ENCODE data around the gene TP63.

Gene TP63

DNA sequence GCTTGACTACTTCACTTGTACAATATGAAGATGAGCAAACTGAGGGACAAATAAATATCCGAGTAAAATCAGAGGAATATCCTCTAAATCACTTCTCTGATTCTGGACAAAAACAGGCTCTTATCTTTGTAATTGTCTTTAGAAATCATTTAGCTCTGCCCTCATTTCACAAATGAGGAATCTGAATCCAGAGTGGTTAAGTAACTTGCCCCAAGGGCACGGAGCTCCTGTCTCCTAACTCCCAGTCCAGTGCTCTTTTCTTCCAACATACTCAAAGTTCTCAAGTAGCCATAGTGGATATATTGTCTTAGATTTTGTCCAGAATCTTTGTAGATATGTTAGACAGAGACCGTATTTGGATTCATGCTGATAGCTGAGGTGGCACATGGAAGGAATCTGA is 156.0 kb downstream of the TP63 start:
- H3K27ac ChIP-seq: no peak overlapping the region
- no peak for TF ChIP-seq ZFX (IDR thresholded peaks at IDR 0.05; ENCODE audit: borderline replicate concordance)
- TF ChIP-seq, protein P1, sequence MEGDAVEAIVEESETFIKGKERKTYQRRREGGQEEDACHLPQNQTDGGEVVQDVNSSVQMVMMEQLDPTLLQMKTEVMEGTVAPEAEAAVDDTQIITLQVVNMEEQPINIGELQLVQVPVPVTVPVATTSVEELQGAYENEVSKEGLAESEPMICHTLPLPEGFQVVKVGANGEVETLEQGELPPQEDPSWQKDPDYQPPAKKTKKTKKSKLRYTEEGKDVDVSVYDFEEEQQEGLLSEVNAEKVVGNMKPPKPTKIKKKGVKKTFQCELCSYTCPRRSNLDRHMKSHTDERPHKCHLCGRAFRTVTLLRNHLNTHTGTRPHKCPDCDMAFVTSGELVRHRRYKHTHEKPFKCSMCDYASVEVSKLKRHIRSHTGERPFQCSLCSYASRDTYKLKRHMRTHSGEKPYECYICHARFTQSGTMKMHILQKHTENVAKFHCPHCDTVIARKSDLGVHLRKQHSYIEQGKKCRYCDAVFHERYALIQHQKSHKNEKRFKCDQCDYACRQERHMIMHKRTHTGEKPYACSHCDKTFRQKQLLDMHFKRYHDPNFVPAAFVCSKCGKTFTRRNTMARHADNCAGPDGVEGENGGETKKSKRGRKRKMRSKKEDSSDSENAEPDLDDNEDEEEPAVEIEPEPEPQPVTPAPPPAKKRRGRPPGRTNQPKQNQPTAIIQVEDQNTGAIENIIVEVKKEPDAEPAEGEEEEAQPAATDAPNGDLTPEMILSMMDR (IDR thresholded peaks at IDR 0.05): no peak

DNA sequence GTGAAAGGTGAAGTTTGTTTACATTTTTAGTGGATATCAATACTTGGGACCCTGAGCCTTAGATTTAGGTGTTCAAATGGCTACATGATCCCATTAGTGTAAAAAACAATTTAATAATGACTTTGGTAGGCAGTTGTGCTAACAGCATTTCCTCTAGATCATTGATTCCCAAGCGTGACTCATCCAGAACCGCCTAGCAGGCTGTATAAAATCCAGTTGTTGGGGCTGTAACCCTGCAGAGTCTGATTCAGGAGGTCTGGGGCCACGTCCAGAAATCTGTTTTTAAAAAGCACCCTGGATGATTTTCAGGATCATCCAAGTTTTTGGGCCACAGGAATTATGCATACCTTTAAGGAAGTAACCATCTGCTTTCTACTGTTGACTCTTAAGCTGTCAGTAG is 156.4 kb downstream of the TP63 start:
- no peak overlapping the region for H3K27ac ChIP-seq

DNA sequence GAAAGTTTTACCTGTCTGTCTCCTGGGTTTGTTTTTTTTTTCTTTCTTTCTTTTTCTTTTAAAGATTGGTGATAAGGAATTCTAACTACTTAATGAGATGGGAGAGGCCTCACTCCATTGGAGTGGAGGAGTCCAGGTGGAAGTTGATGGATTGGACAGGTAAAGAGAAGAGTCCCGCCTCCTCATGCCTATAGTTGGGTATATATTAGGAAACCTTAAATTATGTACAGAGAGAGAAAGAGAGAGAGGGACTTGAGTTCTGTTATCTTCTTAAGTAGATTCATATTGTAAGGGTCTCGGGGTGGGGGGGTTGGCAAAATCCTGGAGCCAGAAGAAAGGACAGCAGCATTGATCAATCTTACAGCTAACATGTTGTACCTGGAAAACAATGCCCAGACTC is 158.2 kb downstream of the TP63 start:
- no peak overlapping the region for H3K27ac ChIP-seq
- TF ChIP-seq, protein P1 (IDR thresholded peaks at IDR 0.05): no peak
- TF ChIP-seq ZFX (IDR thresholded peaks at IDR 0.05; ENCODE audit: borderline replicate concordance): no peak

More for the DNA sequence above, 156.4 kb downstream of the TP63 start:
- no peak for TF ChIP-seq ZFX (IDR thresholded peaks at IDR 0.05; ENCODE audit: borderline replicate concordance)
- TF ChIP-seq, protein P1 (IDR thresholded peaks at IDR 0.05): no peak

DNA sequence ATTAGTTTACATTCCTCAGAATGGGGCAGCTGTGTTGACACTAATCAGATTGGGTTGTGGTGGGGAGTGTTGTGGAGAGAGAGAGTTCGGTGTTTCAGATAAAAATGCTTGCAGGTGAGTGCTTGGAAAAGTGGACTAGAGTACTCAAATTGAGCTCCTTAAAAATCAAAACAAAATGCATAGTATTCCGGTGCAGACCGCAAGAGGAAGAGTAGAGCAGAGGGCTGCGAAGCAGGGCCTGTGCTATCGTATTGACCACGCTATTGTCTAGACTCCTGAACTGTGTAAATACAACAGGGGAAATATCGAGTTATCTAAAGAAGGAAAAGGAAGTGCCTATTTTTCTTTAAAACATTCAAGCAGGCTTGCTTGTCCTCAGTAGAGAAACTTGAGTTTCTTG is 159.5 kb downstream of the TP63 start:
- no peak overlapping the region for H3K27ac ChIP-seq
- TF ChIP-seq ZFX (IDR thresholded peaks at IDR 0.05; ENCODE audit: borderline replicate concordance): no peak
- TF ChIP-seq, protein P1 (IDR thresholded peaks at IDR 0.05): no peak

DNA sequence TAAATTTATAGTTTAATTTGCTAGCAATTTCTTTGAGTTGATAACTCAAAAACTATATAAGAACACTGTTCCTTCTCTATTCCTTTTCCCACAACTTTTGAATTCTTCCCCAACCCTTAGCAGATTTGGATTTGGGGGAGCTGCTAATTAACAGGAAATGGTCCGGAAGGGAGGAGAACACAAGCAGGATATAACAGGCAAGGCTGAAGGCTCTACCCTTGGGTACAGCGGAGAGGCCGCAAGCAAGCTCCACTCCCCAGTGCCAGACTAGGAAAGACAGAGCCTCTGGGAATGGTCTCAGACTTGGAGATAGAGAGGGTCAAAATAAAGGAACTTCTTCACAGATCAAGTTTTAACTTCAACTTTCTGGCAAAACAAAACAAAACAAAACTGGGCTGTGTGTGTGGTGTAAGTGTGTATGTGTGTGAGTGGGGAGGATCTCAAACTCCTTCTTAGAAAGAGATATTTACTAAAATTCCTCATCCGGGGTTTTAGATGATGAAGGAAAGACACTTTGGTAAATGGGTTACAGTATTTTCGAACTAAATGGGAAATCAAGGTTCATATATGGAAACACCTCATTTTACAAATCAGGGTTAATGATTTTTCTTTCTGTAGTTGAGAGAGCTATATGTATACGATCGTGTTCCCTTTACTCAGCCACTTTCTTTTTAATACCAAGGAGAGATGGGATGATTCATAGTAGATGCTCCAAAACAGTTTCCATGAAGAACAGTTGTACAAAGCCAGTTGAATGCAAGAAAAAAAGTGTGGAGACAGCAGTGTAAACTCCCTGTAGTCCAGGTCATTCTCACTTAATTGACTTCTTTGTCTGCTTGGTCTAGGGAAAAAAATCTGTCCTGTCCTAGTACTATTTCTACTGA is 161.1 kb downstream of the TP63 start:
- TF ChIP-seq ZFX (IDR thresholded peaks at IDR 0.05; ENCODE audit: borderline replicate concordance): no peak
- TF ChIP-seq, protein P1 (IDR thresholded peaks at IDR 0.05): no peak
- no peak overlapping the region for H3K27ac ChIP-seq

DNA sequence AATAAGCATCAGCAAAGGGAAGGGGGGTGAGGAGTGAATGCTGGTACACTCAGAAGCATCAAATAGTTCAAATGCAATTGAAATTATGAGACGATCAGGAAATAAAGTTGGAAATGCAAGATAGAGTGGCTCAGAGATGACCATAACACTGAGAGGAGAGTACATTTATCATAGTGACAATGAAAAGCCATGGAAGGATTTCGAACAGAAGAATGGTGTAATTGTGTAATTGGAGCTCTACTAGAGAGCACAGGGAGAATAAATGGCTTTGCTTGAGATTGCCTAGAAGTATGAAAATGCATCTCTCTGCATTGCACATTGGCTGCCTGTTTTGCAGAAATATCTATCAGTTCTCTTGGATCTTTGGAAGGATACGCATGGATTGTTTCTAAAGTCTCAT is 163.3 kb downstream of the TP63 start:
- no peak overlapping the region for H3K27ac ChIP-seq
- TF ChIP-seq, protein P1 (IDR thresholded peaks at IDR 0.05): no peak
- no peak for TF ChIP-seq ZFX (IDR thresholded peaks at IDR 0.05; ENCODE audit: borderline replicate concordance)

DNA sequence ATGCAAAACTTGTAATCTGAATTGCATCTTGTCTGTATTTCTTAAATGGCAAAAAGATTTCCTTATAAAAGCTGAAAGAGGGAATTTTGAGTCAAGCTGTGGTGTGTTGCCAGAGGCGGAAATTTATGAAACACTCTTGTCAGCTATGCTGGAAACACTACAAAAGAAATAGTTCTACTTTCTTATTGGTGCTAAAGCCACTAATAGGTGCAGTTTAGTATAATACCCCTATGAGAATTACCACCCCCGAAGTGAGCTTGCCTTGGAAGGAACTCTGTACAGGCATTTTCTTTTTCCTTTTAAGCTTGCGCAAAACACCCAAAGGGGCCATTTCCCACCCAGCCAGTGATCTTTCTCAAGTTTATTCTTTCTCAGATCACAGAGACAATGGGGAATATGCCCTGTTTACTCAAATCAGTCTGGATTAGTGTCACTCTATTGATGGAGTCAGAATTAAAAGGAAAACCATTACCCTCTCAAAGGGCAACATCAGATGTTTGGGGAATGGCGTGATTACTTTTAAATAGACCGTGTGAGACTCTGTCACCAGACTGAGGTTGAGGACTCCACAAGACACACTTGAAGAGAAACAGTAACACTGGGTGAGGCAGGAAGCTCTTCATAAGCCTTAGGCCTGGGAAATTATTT is 166.0 kb downstream of the TP63 start:
- TF ChIP-seq, protein P1 (IDR thresholded peaks at IDR 0.05): no peak
- TF ChIP-seq ZFX (IDR thresholded peaks at IDR 0.05; ENCODE audit: borderline replicate concordance): no peak
- no peak overlapping the region for H3K27ac ChIP-seq
